Kasumi-1 (cell line): Measurements from ENCODE around the gene MIPOL1.
A peak's percentile ranks its signal among the peaks of the same experiment; 100 is the strongest.

Experiments used
- DNase-seq, 2 experiments: peaks; one replicate each; lab custom pipeline; 2025; lab: John Stamatoyannopoulos, UW

The MIPOL1 gene

DNA sequence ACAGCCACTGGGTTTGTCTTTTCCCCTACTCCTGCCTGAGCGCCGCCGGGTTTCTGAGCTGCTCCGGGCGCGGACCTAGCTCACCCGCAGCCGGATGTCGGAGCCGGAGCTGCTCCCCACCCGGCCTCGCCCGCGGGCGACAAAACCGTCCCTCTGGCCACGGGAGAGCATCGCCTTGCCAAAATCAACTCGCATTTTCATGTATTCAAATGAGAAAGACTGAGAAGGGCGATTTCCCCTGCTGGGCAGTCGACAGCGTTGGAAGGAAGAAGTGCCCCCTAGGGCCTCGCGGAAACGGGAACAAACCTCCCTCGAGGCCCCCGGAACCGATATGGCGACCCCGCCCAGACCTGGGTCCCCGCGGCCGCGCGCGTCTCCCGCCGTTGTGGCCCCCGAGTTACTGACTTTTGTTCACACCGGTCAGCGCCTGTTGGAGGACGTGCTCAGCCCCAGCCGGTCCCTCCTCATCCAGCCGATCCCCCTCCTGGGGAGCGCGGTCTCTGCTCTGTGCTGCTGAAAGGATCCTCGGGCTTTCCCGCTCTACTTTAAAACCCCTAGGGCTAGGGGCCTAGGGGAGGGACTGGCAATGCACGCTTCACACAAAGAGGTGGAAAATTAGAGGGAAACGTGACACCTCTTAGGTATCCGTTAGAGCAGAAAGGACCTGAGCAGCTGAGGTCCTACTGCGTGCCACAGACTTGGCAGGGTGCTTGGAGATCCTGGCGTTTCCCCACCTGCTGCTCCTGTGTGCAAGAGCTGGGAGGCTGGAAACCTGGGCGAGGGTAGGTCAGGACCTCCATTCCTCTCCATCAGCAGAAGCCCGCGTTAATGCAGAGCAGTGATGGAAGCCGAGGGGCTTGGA is 402.0 kb downstream of the MIPOL1 start:
- peak; percentile 8 to 28 for DNase-seq

DNA sequence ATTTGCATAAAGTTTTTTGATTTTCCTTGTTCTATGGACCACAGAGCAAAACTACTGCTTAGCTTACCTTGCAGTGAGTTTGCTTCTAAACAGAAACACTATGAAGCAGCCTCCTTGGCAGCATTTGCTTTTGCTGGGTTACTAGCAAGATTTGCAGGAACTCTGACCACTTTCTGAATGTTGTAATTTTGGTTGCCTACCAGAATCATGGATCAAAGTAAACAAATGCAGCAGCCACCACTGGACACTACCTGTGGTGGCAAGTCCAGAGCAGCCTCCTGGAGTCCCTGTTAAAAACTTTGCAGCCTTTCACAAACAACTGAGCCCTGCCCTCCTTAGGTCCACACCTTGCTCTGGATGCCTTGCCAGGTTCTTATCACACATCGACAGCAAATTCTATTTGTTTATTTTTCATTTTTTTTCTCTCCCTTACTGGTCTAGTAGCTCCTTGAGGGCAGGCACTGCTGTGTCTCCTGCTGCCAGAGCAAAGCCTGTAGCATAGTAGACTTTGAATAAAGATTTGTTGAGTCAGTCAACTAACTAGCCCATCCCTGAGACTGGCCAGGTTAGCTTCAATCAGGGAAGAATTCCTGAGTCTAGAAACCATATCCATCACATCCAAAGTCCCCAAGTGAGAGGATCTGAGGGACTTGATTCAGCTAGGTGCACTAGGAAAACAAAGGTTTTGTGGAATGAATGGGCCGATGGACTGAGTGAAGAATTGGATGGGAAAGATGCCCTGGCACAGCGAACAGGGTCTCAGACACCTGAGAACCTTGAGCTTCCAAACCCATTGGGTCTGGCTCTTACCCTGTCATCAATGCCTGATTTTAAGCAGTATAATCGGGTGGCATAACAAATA is 403.4 kb downstream of the MIPOL1 start:
- no peak for DNase-seq

DNA sequence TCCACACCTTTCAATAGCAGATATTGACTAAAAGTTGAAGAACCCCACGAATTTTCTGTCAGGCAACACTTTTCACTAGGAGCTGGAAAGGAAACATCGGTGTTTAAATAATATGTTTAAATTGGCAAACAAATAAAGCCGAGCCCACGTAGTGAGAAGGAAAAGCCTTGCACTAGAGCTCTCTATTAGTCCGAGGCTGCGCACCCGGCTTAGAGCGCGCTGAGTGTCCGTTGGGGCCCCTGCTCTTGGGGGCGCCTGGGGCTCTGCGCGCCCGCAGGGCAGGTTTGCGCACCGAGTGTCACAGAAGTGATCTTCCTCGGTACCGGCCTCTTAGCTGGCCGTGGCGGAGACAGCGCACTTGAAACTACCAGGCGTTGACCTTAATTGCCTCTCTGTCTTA is 404.1 kb downstream of the MIPOL1 start:
- DNase-seq = no peak
